PFSK-1 (cell line): ENCODE results near the gene UBA52.

Experiments used
- FOXP2 ChIP-seq: optimal IDR thresholded peaks from 2 replicates; pipeline ENCODE3; 2011; ENCODE audit warnings: borderline replicate concordance, control low read depth, inconsistent platforms; ENCODE audit not compliant: insufficient read depth; ENCODE audit errors: extremely low read length, extremely low read depth
- POLR2AphosphoS5 ChIP-seq: IDR thresholded peaks from 2 replicates; pipeline ENCODE4 v1.6.1; 2012; ENCODE audit warnings: low read depth, mild to moderate bottlenecking, control low read depth, low read length, moderate library complexity
- SIN3A ChIP-seq: IDR thresholded peaks from 2 replicates; pipeline ENCODE4 v1.6.1; 2012; ENCODE audit warnings: mild to moderate bottlenecking, low read length, moderate library complexity, borderline replicate concordance; ENCODE audit not compliant: insufficient read depth
- TAF1 ChIP-seq: IDR thresholded peaks from 2 replicates; pipeline ENCODE4 v1.6.1; 2012; ENCODE audit warnings: low read length, control low read depth, borderline replicate concordance; ENCODE audit not compliant: insufficient read depth
- TF ChIP-seq, protein P1 (sequence below), 2 experiments: IDR thresholded peaks; 2 replicates each; pipeline versions ENCODE4 v1.6.1 to v1.8.0; 2011 to 2012; ENCODE audit warnings: low read depth in 2 of 2, low read length in 2 of 2, control low read depth in 1 of 2, inconsistent platforms in 1 of 2, mild to moderate bottlenecking in 1 of 2, moderate library complexity in 1 of 2; ENCODE audit not compliant: insufficient read depth in 1 of 2

Gene UBA52

DNA sequence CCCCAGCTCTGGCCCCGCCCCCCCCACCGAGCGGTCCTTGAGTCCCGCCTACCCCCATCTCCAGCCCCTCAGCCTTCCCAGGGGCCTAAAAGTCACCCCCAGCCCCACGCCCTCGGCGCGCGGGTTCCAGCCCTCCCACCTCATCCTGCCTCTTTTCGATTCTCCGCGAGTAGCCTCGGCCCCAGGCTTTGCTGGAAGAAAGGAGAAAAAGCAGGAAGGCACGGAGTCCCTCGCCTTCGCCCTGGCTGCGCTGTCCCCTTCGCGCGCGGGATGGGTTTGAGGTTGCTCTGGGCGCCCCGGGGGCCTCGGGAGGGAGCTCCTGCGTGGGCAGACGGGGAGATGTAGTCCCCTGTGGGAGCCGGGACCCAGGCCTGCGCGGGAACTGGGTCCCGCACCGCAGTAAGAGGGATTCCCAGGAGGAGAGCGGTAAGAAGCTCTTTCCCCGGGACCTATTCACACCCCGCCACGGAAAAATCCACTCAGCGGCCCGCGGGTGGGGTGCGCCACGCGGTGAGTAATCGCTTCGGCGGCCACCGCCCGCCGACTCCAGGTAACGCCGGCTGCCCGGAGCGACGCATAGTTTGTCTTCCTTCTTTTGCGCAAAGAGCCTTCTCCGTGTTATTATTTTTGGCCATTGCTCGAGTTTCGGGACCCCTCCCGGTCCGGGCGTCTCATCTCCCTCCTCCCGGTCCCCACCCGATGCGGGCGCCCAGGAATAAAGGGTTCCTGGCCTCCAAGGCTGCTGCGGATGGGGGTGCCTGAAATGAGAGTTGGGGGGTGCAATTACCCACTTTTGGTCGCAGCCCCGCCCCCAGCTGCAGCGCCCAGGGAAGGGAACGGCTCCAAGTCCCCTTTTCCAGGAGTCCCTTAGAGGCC lies 35.8 kb downstream of the UBA52 start:
- TF ChIP-seq TAF1 = no peak
- no peak for TF ChIP-seq FOXP2
- no peak for TF ChIP-seq POLR2AphosphoS5
- TF ChIP-seq SIN3A = no peak
- TF ChIP-seq, protein P1, sequence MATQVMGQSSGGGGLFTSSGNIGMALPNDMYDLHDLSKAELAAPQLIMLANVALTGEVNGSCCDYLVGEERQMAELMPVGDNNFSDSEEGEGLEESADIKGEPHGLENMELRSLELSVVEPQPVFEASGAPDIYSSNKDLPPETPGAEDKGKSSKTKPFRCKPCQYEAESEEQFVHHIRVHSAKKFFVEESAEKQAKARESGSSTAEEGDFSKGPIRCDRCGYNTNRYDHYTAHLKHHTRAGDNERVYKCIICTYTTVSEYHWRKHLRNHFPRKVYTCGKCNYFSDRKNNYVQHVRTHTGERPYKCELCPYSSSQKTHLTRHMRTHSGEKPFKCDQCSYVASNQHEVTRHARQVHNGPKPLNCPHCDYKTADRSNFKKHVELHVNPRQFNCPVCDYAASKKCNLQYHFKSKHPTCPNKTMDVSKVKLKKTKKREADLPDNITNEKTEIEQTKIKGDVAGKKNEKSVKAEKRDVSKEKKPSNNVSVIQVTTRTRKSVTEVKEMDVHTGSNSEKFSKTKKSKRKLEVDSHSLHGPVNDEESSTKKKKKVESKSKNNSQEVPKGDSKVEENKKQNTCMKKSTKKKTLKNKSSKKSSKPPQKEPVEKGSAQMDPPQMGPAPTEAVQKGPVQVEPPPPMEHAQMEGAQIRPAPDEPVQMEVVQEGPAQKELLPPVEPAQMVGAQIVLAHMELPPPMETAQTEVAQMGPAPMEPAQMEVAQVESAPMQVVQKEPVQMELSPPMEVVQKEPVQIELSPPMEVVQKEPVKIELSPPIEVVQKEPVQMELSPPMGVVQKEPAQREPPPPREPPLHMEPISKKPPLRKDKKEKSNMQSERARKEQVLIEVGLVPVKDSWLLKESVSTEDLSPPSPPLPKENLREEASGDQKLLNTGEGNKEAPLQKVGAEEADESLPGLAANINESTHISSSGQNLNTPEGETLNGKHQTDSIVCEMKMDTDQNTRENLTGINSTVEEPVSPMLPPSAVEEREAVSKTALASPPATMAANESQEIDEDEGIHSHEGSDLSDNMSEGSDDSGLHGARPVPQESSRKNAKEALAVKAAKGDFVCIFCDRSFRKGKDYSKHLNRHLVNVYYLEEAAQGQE (IDR thresholded peaks at IDR 0.05; ENCODE audit: insufficient read depth in 1 of 2, low read depth in 2 of 2, low read length in 2 of 2) = no peak

DNA sequence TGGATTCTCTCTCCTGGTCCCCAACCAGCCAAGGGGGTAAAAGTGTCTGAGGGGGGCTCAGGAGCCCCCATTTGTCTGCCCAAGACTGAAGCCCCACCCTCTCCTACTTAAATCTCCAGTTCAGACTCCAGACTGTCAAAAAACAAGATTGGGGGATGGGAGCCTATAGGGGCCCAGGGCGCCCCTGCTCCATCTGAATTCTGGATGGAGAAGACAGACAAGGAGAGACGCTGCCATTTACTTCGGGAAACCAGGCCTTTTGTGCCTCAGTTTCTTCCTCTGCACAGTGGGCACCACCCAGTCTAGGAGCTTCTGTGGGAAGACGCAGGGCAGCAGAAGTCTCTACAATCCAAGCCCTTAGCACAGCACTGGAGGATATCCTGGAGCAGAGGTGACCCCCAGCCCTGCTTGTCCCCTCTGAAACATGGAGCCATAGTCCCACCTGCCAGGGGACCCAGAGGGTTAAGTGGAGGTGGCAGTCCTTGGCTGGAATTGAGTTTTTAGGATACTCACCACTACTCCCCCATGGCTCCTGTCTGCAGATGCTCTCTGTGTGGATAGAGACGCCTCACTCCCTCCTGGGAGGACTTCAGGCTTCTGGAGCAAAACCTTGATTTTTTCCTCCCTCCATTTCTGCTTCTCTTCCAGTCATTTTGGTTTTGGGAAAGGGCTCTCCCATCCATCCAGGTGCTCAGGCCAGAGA lies 36.6 kb downstream of the UBA52 start:
- TF ChIP-seq, protein P1 (IDR thresholded peaks at IDR 0.05; ENCODE audit: insufficient read depth in 1 of 2, low read depth in 2 of 2, low read length in 2 of 2) = no peak
- no peak for TF ChIP-seq TAF1
- TF ChIP-seq FOXP2 = no peak
- no peak for TF ChIP-seq SIN3A
- TF ChIP-seq POLR2AphosphoS5 = no peak

DNA sequence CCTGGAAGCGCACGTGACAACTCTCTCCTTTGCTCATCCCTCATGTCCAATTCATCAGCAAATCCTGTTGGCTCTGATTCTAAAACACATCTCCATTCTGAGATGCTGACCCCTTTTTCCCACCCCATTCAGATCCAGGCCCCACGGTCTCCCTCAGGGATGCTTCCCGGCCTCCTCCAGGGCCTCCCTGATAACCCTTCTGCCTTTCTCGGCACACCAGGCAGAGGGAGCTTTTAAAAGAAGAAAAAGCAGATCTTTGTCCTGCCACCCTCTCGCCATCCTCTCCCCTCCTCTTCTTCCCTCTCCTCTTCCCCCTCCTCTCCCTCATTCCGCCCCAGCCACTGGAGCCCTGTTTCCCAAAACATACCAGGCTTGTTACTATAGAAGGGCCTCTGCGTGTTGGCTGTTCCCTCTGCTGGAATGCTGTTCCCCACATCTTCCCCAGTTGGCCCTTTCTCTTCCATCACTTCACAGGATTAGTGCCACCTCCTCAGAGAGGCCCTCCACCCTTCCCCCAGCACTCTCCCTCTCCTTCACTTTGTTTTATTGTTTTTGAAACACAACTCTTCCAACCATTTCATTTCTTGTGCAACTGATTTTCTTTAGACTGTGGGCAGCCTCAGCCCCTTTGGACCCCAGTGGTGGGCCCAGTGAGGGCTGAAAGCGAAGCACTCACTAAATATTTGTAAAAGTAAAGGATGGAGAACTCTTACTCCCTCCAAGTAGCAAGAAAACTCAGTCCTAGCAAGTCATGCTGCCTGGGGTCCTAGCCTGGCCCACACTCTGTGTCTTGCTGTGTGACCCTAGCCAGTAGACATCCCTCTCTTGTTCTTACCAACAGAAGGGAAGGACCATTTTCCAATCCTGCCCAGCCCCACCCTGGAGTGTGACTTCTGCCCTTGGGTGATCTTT lies 37.4 kb downstream of the UBA52 start:
- TF ChIP-seq, protein P1 (IDR thresholded peaks at IDR 0.05; ENCODE audit: insufficient read depth in 1 of 2, low read depth in 2 of 2, low read length in 2 of 2) = no peak
- TF ChIP-seq FOXP2 (no peak), SIN3A (no peak), TAF1 (no peak), POLR2AphosphoS5 (no peak)

DNA sequence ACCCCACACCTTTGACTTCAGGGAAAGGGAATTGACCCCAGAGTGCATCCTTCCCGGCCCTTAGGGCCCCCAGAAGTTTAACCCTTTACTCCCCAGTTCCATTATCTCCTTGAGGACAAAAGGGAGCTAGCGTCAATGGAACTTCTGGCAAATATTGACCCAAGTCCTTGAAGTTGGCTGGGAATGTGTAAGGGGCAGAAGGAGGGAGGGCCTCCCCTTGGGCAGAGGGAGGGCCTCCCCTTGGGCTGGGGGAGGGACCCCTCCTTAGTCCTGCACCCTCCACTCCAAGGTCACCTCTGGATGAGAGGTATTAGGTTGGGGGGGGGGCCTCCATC lies 38.0 kb downstream of the UBA52 start:
- TF ChIP-seq POLR2AphosphoS5 (no peak), FOXP2 (no peak), SIN3A (no peak), TAF1 (no peak)
- TF ChIP-seq, protein P1 (IDR thresholded peaks at IDR 0.05; ENCODE audit: insufficient read depth in 1 of 2, low read depth in 2 of 2, low read length in 2 of 2) = no peak
